Measurements from ENCODE around the gene PLEKHG4B.

The PLEKHG4B gene

DNA sequence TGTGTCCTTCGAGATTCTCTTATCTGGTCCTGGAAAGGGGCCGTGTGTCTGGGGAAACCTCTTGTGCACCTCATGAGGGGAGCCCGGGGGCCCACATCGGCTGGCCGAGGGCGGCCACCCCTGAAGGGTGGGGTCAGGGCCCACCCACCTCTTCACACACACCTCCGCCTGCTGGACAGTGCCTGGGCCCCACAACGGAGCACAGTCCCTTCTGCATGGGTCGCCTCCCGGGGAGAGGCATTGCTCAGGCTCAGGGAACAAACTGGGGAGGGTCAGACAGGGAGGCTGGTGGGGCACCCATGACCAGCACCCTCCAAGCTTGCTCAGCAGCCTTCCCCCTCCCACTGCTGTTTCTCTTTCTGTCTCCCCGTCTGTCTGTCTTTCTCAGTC is 98.0 kb downstream of the PLEKHG4B start:
- in situ Hi-C loops (cut with HindIII; ENCODE audit: low pct_ligation_motif_present, low sequenced_read_pairs): no loop called here
- H3K4me3 ChIP-seq (ENCODE audit: low read depth, low read length): no peak overlapping the region
- H3K27me3 ChIP-seq (replicated peaks): peaks cover 18% of the 10 kb centered on the region
- no peak overlapping the region for H3K27ac ChIP-seq
- H3K36me3 ChIP-seq (replicated peaks): no peaks in the 10 kb centered on the region
- TF ChIP-seq, protein P1, sequence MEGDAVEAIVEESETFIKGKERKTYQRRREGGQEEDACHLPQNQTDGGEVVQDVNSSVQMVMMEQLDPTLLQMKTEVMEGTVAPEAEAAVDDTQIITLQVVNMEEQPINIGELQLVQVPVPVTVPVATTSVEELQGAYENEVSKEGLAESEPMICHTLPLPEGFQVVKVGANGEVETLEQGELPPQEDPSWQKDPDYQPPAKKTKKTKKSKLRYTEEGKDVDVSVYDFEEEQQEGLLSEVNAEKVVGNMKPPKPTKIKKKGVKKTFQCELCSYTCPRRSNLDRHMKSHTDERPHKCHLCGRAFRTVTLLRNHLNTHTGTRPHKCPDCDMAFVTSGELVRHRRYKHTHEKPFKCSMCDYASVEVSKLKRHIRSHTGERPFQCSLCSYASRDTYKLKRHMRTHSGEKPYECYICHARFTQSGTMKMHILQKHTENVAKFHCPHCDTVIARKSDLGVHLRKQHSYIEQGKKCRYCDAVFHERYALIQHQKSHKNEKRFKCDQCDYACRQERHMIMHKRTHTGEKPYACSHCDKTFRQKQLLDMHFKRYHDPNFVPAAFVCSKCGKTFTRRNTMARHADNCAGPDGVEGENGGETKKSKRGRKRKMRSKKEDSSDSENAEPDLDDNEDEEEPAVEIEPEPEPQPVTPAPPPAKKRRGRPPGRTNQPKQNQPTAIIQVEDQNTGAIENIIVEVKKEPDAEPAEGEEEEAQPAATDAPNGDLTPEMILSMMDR (IDR thresholded peaks at IDR 0.05; ENCODE audit: low read depth, low read length, missing control alignments): no peak
- no peak for DNase-seq

DNA sequence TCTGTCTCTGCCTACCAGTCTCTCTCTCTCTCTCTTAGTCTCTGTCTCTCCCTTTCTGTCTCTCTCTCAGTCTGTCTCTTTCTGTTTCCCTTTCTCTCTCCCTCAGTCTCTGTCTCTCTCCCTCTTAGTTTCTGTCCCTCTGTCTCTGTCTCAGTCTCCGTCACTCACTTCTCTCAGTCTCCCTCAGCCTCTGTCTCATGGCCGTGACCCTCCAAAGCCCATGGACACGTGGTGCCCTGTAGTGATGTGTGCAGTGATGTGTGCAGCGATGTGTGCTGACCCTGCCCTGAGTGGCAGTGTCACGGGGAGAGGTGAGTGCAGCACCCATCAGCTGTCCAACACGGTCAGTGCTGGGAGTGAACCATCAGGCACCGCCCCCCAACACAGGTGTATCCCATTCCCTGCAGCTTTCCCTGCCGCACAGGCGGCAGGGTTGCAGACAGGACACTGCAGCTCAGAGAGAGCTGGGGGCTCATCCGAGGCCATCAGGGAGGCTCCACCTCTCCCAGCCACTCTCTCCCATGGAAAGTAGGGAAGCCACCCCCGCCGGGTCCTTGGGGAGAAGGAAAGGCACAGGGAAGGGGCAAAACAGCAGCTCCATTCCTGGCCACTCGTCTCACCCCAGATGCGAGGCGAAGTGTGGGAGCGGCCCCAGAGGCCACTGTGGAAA is 98.5 kb downstream of the PLEKHG4B start:
- H3K27me3 ChIP-seq (replicated peaks): peaks cover 18% of the 10 kb centered on the region
- TF ChIP-seq, protein P1 (IDR thresholded peaks at IDR 0.05; ENCODE audit: low read depth, low read length, missing control alignments): no peak
- no peaks in the 10 kb centered on the region for H3K36me3 ChIP-seq (replicated peaks)
- in situ Hi-C loops (cut with HindIII; ENCODE audit: low pct_ligation_motif_present, low sequenced_read_pairs): no loop called here
- no peak for DNase-seq
- no peak overlapping the region for H3K4me3 ChIP-seq (ENCODE audit: low read depth, low read length)
- H3K27ac ChIP-seq: no peak overlapping the region

DNA sequence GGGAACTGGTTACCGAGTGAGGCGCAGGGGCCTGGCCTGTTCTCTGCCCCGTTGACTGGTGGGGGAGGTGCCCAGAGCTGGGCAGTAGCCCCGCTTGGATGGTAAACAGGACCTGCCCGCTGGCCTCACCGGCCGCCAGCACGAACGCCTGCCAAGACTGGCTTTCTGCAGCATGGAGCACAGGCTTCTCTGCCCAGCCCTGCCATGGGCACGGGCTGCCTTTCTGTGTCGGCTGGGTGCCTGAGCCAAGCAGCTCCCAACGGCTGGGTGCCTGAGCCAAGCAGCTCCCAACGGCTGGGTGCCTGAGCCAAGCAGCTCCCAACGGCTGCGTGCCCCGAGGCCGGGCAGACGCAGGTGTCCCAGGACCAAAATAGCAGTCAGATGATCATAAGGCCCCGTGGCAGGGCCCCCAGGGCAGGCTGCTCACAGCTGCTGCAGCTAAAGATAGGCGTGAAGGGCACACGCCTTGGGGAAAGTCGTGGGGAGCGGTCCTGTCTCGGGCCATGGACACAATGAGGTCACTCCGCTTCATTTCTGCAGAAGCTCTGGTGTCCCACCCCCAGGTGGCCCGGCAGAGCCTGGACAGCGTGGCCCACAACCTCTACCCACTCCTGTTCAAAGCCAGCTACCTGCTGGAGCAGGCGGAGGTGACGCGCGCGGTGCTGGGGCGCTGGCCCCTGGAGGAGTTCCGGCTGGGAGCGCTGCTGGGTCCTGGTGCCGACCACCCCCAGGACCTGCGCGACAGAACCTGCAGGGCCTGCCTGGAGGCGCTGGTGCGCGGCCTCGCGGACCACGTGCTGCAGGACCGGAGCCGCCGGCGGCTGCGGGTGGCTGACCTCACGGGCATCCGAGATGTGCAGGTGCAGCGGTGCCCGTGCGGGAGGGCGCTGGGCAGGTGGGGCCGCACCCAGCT is 99.3 kb downstream of the PLEKHG4B start, which contains the start of gene LRRC14B:
Gene LRRC14B, plus strand, starts transcription at position 460 of the 913 bp plus-strand sequence. Its CDS starts 44 bp downstream, at position 504.
- no peak within 1 kb of the TSS for H3K4me3 ChIP-seq (ENCODE audit: low read depth, low read length)
- DNase-seq: no peak
- no peaks in the 10 kb centered on the region for H3K36me3 ChIP-seq (replicated peaks)
- in situ Hi-C loops (cut with HindIII; ENCODE audit: low pct_ligation_motif_present, low sequenced_read_pairs): no loop called here
- TF ChIP-seq, protein P1 (IDR thresholded peaks at IDR 0.05; ENCODE audit: low read depth, low read length, missing control alignments): no peak
- H3K27me3 ChIP-seq (replicated peaks): peaks cover 18% of the 10 kb centered on the region
- no peak within 1 kb of the TSS for H3K27ac ChIP-seq

DNA sequence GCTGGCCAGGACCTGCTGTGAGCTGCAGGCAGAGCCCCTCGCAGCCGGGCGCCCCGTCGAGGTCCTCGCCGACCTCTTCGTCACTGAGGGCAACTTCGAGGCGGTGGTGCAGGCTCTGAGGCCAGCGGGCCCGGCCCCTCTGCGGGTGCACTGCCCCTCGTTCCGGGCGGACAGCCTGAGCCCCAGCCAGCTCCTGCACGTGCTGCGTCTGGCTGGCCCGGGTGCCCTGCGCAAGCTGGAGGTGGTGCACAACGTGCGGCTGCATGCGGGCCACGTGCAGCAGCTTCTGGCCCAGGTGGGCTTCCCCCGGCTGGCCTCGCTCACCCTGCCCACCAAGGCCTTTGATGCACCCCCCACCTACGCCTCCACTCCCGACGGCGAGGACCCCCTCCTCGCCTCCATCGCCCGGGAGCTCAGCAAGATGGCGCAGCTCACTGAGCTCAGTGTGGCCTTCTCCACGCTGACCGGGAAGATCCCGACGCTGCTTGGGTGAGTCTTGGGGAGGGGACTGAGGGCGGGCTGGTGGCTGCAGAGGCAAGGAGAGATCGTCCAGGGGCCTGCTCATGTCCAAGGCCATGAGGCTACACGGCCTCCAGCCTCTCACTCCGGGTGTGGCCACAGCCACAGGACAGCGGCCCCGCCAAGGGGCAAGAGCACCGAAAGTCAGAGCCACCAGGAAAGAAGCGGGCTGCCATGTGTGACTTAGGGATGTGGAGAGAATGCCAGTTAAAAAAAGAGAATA is 100.2 kb downstream of the PLEKHG4B start:
- in situ Hi-C loops (cut with HindIII; ENCODE audit: low pct_ligation_motif_present, low sequenced_read_pairs): no loop called here
- peaks cover 18% of the 10 kb centered on the region for H3K27me3 ChIP-seq (replicated peaks)

DNA sequence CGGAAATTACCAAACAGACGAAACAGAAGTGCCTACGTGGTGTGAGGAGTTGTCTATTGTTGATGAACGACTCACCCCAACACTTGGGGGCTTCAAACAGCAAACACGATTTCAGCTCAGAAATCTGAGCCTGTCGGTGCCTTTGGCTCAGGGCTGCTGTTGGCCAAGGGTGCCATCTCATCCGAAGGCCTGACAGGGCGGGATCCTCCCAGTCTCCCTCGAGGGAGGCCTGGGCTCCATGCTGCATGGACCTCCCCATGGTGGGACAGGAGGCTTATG is 100.7 kb downstream of the PLEKHG4B start:
- DNase-seq: no peak
- TF ChIP-seq, protein P1 (IDR thresholded peaks at IDR 0.05; ENCODE audit: low read depth, low read length, missing control alignments): no peak
- H3K4me3 ChIP-seq (ENCODE audit: low read depth, low read length): no peak overlapping the region
- H3K36me3 ChIP-seq (replicated peaks): no peaks in the 10 kb centered on the region
- in situ Hi-C loops (cut with HindIII; ENCODE audit: low pct_ligation_motif_present, low sequenced_read_pairs): no loop called here
- H3K27ac ChIP-seq: no peak overlapping the region
- H3K27me3 ChIP-seq (replicated peaks): peaks cover 18% of the 10 kb centered on the region

More for the DNA sequence above, 100.2 kb downstream of the PLEKHG4B start:
- TF ChIP-seq, protein P1 (IDR thresholded peaks at IDR 0.05; ENCODE audit: low read depth, low read length, missing control alignments): no peak
- H3K27ac ChIP-seq: no peak overlapping the region
- H3K36me3 ChIP-seq (replicated peaks): no peaks in the 10 kb centered on the region
- no peak for DNase-seq
- no peak overlapping the region for H3K4me3 ChIP-seq (ENCODE audit: low read depth, low read length)

Measured in brain microvascular endothelial cell (primary cell).